Measurements from ENCODE around the gene PTTG1IP. TPM values are rescaled to one million over a fixed set of nuclear protein-coding genes. Genes with fewer than 3 reads are reported as not detected.

PTTG1IP gene
- total and polyA plus RNA-seq, 2 of the 13 experiments (the other 11 are each of a cell fraction or from before 2014, with no cell fraction given), result 161 to 700 TPM

GRCh38 chr21:44845418-44846223 lies 27.9 kb downstream of the PTTG1IP start (continued):
- TF ChIP-seq ZNF646 (CRISPR knock-in tag; IDR thresholded peaks at IDR 0.05), result no peak
- no peak for TF ChIP-seq NR0B2 (CRISPR knock-in tag; IDR thresholded peaks at IDR 0.05)
- TF ChIP-seq KDM3A (CRISPR knock-in tag; IDR thresholded peaks at IDR 0.05; ENCODE audit: low read depth), result no peak
- peak; percentile 17; the same call in 1 of the 2 replicates for TF ChIP-seq ZNF33B (CRISPR knock-in tag; IDR thresholded peaks at IDR 0.05)
- TF ChIP-seq THAP8 (CRISPR knock-in tag; IDR thresholded peaks at IDR 0.05; ENCODE audit: borderline replicate concordance), result no peak
- no peak for TF ChIP-seq ZFP37 (CRISPR knock-in tag; IDR thresholded peaks at IDR 0.05; ENCODE audit: borderline replicate concordance)
- no peak for TF ChIP-seq SOX13 (IDR thresholded peaks at IDR 0.05)
- TF ChIP-seq SOX13 (CRISPR knock-in tag; conservative IDR thresholded peaks at IDR 0.05 in 1 of 2, IDR thresholded peaks at IDR 0.05 in 1 of 2), result no peak
- no peak for TF ChIP-seq THRA (CRISPR knock-in tag; IDR thresholded peaks at IDR 0.05; ENCODE audit: borderline replicate concordance)
- TF ChIP-seq PHF5A (CRISPR knock-in tag; IDR thresholded peaks at IDR 0.05; ENCODE audit: low read depth, unreplicated experiment), result no peak
- TF ChIP-seq SNAPC4 (CRISPR knock-in tag; IDR thresholded peaks at IDR 0.05), result no peak

Measured in HepG2 (cell line).